Measurements from ENCODE around the gene CXorf58. TPM values are rescaled to one million over a fixed set of nuclear protein-coding genes. Genes with fewer than 3 reads are reported as not detected.

The CXorf58 gene
- total and polyA plus RNA-seq, 9 of the 15 experiments (the other 6 are each of a cell fraction or from before 2014, with no cell fraction given), result 0.10 to 0.27 (median 0.16) TPM; not detected in 3

DNA sequence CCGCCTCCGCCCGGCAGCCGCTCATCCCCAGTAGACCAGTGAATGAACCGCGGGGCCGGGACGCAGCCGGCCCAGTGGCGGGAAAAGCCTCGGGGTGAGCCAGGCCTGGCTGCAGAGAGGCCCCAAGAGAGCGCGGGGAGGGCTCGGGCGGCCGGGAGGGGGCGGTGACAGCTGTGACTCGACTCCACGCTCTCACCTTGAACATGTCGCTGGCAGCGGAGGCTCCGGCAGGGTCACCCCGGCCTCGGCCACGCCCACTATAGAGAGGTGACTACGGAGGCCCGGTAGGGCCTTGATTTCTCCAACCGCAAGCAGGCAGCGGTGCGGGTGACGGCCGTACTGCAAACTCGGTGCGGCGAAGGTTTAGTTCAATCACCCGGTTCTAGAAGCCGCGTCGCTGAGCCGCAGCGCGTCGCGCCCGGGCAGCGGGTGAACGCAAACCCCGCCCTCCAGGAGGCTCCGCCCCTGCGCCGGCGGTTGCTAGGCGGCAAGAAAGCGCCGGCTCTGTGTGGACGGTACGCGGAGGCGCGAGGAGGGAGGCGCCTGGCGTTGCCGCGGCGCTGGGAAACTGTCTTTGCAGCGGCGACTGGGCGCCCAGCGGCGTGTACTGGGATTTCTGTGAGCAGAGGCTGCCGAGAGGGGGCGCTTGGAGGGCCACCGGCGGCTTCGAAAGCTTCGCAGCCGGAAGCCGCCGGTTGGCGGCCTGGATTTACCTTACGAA, at the start of gene CXorf58, which contains the start of gene APOO (continued):
- TF ChIP-seq, protein P1, sequence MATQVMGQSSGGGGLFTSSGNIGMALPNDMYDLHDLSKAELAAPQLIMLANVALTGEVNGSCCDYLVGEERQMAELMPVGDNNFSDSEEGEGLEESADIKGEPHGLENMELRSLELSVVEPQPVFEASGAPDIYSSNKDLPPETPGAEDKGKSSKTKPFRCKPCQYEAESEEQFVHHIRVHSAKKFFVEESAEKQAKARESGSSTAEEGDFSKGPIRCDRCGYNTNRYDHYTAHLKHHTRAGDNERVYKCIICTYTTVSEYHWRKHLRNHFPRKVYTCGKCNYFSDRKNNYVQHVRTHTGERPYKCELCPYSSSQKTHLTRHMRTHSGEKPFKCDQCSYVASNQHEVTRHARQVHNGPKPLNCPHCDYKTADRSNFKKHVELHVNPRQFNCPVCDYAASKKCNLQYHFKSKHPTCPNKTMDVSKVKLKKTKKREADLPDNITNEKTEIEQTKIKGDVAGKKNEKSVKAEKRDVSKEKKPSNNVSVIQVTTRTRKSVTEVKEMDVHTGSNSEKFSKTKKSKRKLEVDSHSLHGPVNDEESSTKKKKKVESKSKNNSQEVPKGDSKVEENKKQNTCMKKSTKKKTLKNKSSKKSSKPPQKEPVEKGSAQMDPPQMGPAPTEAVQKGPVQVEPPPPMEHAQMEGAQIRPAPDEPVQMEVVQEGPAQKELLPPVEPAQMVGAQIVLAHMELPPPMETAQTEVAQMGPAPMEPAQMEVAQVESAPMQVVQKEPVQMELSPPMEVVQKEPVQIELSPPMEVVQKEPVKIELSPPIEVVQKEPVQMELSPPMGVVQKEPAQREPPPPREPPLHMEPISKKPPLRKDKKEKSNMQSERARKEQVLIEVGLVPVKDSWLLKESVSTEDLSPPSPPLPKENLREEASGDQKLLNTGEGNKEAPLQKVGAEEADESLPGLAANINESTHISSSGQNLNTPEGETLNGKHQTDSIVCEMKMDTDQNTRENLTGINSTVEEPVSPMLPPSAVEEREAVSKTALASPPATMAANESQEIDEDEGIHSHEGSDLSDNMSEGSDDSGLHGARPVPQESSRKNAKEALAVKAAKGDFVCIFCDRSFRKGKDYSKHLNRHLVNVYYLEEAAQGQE (IDR thresholded peaks at IDR 0.05; ENCODE audit: borderline replicate concordance), result peak; percentile 84
- TF ChIP-seq, protein P1 (CRISPR knock-in tag; IDR thresholded peaks at IDR 0.05; ENCODE audit: low read depth), result no peak
- TF ChIP-seq NR2C1 (IDR thresholded peaks at IDR 0.05) (peak; percentile 71), NR2C1 (tag; IDR thresholded peaks at IDR 0.05) (peak; percentile 77), LCOR (CRISPR knock-in tag; IDR thresholded peaks at IDR 0.05) (peak; percentile 72), ARID1B (IDR thresholded peaks at IDR 0.05) (0 out of 2 replicates have a peak, but pooled peaks have one; percentile 26), PHB (CRISPR knock-in tag; IDR thresholded peaks at IDR 0.05) (no peak), ZFX (CRISPR knock-in tag; IDR thresholded peaks at IDR 0.05) (peak; percentile 86), PML (IDR thresholded peaks at IDR 0.05; ENCODE audit: low read length) (peak; percentile 22; the same call in 1 of the 2 replicates), HIVEP1 (CRISPR knock-in tag; IDR thresholded peaks at IDR 0.05) (no peak), ZBTB1 (CRISPR knock-in tag; IDR thresholded peaks at IDR 0.05; ENCODE audit: borderline replicate concordance, low read depth) (peak; percentile 93), MXI1 (IDR thresholded peaks at IDR 0.05; ENCODE audit: low read depth, low read length) (peak; percentile 62), BCOR (IDR thresholded peaks at IDR 0.05) (no peak), ZBTB7A (IDR thresholded peaks at IDR 0.05; ENCODE audit: borderline replicate concordance, control insufficient read depth, low read depth, low read length) (no peak; the same call in 1 of the 2 replicates)
- TF ChIP-seq, protein P2, sequence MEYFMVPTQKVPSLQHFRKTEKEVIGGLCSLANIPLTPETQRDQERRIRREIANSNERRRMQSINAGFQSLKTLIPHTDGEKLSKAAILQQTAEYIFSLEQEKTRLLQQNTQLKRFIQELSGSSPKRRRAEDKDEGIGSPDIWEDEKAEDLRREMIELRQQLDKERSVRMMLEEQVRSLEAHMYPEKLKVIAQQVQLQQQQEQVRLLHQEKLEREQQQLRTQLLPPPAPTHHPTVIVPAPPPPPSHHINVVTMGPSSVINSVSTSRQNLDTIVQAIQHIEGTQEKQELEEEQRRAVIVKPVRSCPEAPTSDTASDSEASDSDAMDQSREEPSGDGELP (CRISPR knock-in tag; IDR thresholded peaks at IDR 0.05; ENCODE audit: borderline replicate concordance), result peak; percentile 94
- TF ChIP-seq, protein P3, sequence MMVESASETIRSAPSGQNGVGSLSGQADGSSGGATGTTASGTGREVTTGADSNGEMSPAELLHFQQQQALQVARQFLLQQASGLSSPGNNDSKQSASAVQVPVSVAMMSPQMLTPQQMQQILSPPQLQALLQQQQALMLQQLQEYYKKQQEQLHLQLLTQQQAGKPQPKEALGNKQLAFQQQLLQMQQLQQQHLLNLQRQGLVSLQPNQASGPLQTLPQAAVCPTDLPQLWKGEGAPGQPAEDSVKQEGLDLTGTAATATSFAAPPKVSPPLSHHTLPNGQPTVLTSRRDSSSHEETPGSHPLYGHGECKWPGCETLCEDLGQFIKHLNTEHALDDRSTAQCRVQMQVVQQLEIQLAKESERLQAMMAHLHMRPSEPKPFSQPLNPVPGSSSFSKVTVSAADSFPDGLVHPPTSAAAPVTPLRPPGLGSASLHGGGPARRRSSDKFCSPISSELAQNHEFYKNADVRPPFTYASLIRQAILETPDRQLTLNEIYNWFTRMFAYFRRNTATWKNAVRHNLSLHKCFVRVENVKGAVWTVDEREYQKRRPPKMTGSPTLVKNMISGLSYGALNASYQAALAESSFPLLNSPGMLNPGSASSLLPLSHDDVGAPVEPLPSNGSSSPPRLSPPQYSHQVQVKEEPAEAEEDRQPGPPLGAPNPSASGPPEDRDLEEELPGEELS (CRISPR knock-in tag; IDR thresholded peaks at IDR 0.05; ENCODE audit: borderline replicate concordance), result no peak
